Astrocyte (in vitro differentiated cells and primary cell): Measurements from ENCODE around the gene PTGFR. TPM values are rescaled to one million over a fixed set of nuclear protein-coding genes. Genes with fewer than 3 reads are reported as not detected.
A peak's percentile ranks its signal among the peaks of the same experiment; 100 is the strongest.

Experiments used
- DNase-seq: peaks from one replicate; pipeline ENCODE4 v3.0.0-alpha.2; 2010; ENCODE audit warnings: low read depth
- FAIRE-seq: peaks from 2 replicates; lab custom pipeline; 2011; peaks lifted over from hg19 to GRCh38; lab: Jason Lieb, UNC
- H2AFZ ChIP-seq: 2 replicates; pipeline ENCODE4 v1.6.0; 2012; ENCODE audit warnings: low read depth, low read length, inconsistent platforms
- H3K27ac ChIP-seq: 2 replicates; pipeline ENCODE4 v1.5.1; 2011; ENCODE audit warnings: low read depth, low read length, inconsistent platforms
- H3K27me3 ChIP-seq: 2 replicates; pipeline ENCODE4 v1.6.0; 2011; ENCODE audit warnings: low read length, inconsistent platforms; ENCODE audit not compliant: insufficient read depth
- H3K36me3 ChIP-seq: 2 replicates; pipeline ENCODE4 v1.5.1; 2011; ENCODE audit warnings: low read length, inconsistent platforms; ENCODE audit not compliant: insufficient read depth
- H3K4me1 ChIP-seq: 2 replicates; pipeline ENCODE4 v1.5.1; 2011; ENCODE audit warnings: low read length, inconsistent platforms; ENCODE audit not compliant: insufficient read depth
- H3K4me2 ChIP-seq: 2 replicates; pipeline ENCODE4 v1.6.0; 2012; ENCODE audit warnings: low read length, inconsistent platforms
- H3K4me3 ChIP-seq: 2 replicates; pipeline ENCODE4 v1.5.1; 2011; ENCODE audit warnings: low read depth, mild to moderate bottlenecking, low read length, inconsistent platforms; ENCODE audit not compliant: insufficient read depth
- H3K79me2 ChIP-seq: 2 replicates; pipeline ENCODE4 v1.6.0; 2012; ENCODE audit warnings: mild to moderate bottlenecking, low read length, inconsistent platforms; ENCODE audit not compliant: insufficient read depth
- H3K9ac ChIP-seq: 2 replicates; pipeline ENCODE4 v1.6.0; 2012; ENCODE audit warnings: mild to moderate bottlenecking, low read length, inconsistent platforms
- H3K9me3 ChIP-seq: 2 replicates; pipeline ENCODE4 v1.5.1; 2012; ENCODE audit warnings: low read depth, mild to moderate bottlenecking, low read length, inconsistent platforms; ENCODE audit not compliant: insufficient read depth
- H4K20me1 ChIP-seq: 2 replicates; pipeline ENCODE4 v1.6.0; 2012; ENCODE audit warnings: low read length, inconsistent platforms; ENCODE audit not compliant: insufficient read depth
- H3K27ac Mint-ChIP-seq: one replicate; pipeline ENCODE4 v1.8.0; 2021; ENCODE audit warnings: mild to moderate bottlenecking, mixed read lengths; ENCODE audit not compliant: unreplicated experiment
- H3K27me3 Mint-ChIP-seq: one replicate; pipeline ENCODE4 v1.8.0; 2021; ENCODE audit warnings: low read depth, mixed read lengths; ENCODE audit not compliant: unreplicated experiment
- H3K36me3 Mint-ChIP-seq: one replicate; pipeline ENCODE4 v1.8.0; 2021; ENCODE audit warnings: low read depth, mixed read lengths; ENCODE audit not compliant: unreplicated experiment
- H3K4me1 Mint-ChIP-seq: one replicate; pipeline ENCODE4 v1.8.0; 2021; ENCODE audit warnings: low read depth, mixed read lengths; ENCODE audit not compliant: unreplicated experiment
- H3K4me3 Mint-ChIP-seq: one replicate; pipeline ENCODE4 v1.8.0; 2021; ENCODE audit warnings: mild to moderate bottlenecking, moderate library complexity, mixed read lengths; ENCODE audit not compliant: unreplicated experiment
- H3K9me3 Mint-ChIP-seq: one replicate; pipeline ENCODE4 v1.8.0; 2021; ENCODE audit warnings: mild to moderate bottlenecking, mixed read lengths; ENCODE audit not compliant: unreplicated experiment
- EZH2 ChIP-seq: IDR thresholded peaks from 2 replicates; pipeline ENCODE4 v1.6.1; 2012; ENCODE audit warnings: mild to moderate bottlenecking, low read length, inconsistent platforms; ENCODE audit not compliant: insufficient read depth
- total RNA-seq: library from RNA; stranded (reverse); gene quantifications from 2 replicates; pipeline ENCODE4 v1.2.1, GENCODE V29; 2021
- TF ChIP-seq, protein P1 (sequence below): IDR thresholded peaks from 2 replicates; pipeline ENCODE4 v1.5.1; 2011; ENCODE audit warnings: low read depth, mild to moderate bottlenecking, inconsistent platforms, low read length, moderate library complexity; ENCODE audit not compliant: insufficient read depth

The PTGFR gene
- total RNA-seq, 1 donor from 2014 or later = 0.36 TPM

DNA sequence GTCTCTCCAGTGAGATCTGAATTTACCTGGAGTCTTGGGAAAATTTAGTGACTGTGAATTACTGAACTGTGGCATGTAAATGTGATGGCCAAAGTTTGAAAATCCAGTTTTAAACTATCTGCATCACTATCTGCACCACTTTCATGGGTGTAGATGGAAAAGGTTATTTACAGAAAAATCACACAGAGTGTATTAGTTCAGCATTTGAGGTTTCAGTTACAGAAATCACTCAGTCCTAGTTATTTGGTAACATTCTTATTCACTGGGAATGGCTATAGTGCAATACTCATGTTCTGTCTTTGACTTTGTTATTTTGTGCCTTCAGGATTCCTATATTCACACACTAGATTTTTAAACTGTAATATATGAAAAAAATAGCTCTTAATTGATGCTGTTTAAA is 68.9 kb downstream of the PTGFR start:
- Histone ChIP-seq H3K4me3 (no peak overlapping the region), H4K20me1 (no peaks in the 10 kb centered on the region), H3K27ac (no peak overlapping the region), H3K79me2 (no peaks in the 10 kb centered on the region), H3K36me3 (no peaks in the 10 kb centered on the region), H3K9me3 (no peaks in the 10 kb centered on the region), H3K27me3 (no peaks in the 10 kb centered on the region), H3K4me2 (no peak overlapping the region), H3K9ac (no peak overlapping the region), H3K4me1 (no peaks in the 10 kb centered on the region), H2AFZ (no peak overlapping the region)
- no peaks in the 10 kb centered on the region for H3K36me3 Mint-ChIP-seq
- H3K9me3 Mint-ChIP-seq = peaks cover 2% of the 10 kb centered on the region
- FAIRE-seq (peak; percentile 26), DNase-seq (no peak)
- no peak overlapping the region for H3K4me3 Mint-ChIP-seq
- TF ChIP-seq EZH2 = no peak
- TF ChIP-seq, protein P1, sequence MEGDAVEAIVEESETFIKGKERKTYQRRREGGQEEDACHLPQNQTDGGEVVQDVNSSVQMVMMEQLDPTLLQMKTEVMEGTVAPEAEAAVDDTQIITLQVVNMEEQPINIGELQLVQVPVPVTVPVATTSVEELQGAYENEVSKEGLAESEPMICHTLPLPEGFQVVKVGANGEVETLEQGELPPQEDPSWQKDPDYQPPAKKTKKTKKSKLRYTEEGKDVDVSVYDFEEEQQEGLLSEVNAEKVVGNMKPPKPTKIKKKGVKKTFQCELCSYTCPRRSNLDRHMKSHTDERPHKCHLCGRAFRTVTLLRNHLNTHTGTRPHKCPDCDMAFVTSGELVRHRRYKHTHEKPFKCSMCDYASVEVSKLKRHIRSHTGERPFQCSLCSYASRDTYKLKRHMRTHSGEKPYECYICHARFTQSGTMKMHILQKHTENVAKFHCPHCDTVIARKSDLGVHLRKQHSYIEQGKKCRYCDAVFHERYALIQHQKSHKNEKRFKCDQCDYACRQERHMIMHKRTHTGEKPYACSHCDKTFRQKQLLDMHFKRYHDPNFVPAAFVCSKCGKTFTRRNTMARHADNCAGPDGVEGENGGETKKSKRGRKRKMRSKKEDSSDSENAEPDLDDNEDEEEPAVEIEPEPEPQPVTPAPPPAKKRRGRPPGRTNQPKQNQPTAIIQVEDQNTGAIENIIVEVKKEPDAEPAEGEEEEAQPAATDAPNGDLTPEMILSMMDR = no peak
- no peak overlapping the region for H3K27ac Mint-ChIP-seq
- no peaks in the 10 kb centered on the region for H3K27me3 Mint-ChIP-seq
- no peaks in the 10 kb centered on the region for H3K4me1 Mint-ChIP-seq

DNA sequence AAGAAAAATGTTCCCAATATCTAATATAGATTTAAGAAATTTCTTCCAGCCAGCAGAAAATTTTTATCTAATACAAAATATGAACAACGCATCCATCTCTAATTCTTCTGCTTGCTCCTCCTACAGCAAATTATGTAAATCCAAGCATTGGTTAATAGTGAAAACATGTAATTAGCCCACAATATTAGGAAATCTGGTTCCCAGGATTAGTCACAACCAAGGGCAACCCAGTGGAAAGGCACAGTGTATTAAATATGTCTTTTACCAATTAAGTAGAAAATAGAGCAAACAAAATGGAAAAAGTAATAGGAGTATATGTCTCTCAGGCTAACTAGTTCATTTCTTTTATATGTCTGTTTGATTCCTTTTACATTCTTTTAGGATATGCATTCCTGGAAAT is 70.0 kb downstream of the PTGFR start:
- Mint-ChIP-seq H3K4me3 (no peak overlapping the region), H3K27ac (peak overlapping the region; percentile 42), H3K27me3 (no peaks in the 10 kb centered on the region), H3K36me3 (no peaks in the 10 kb centered on the region), H3K4me1 (no peaks in the 10 kb centered on the region), H3K9me3 (peaks cover 2% of the 10 kb centered on the region)
- H4K20me1 ChIP-seq = no peaks in the 10 kb centered on the region
- TF ChIP-seq, protein P1 = no peak
- TF ChIP-seq EZH2 = no peak
- no peaks in the 10 kb centered on the region for H3K4me1 ChIP-seq
- no peak overlapping the region for H3K27ac ChIP-seq
- H3K4me3 ChIP-seq = no peak overlapping the region
- DNase-seq (no peak), FAIRE-seq (no peak)
- no peak overlapping the region for H3K9ac ChIP-seq
- H3K36me3 ChIP-seq = no peaks in the 10 kb centered on the region
- H2AFZ ChIP-seq = no peak overlapping the region
- H3K79me2 ChIP-seq = no peaks in the 10 kb centered on the region
- H3K4me2 ChIP-seq = no peak overlapping the region
- no peaks in the 10 kb centered on the region for H3K9me3 ChIP-seq
- H3K27me3 ChIP-seq = no peaks in the 10 kb centered on the region

DNA sequence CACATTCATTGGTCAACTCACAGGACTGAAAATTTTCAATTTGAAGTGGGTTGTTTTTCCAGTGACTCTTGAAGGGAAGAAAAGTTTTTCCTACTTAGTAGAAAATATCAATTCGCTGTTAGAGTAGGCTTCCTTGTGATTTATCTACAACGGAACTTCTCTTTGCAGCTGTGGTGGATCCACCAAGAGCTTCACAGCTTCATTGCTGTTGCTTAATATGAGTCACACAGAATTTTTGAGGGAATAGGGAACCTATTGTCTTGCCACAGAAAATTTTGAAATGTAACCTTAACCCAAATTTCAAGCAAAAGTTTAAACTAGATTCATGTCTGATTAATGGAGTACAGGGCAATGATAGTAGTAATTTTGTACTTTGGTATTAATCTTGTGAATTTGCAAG is 71.1 kb downstream of the PTGFR start:
- Histone ChIP-seq H3K9ac (no peak overlapping the region), H3K9me3 (no peaks in the 10 kb centered on the region), H3K36me3 (no peaks in the 10 kb centered on the region), H4K20me1 (no peaks in the 10 kb centered on the region), H3K4me1 (no peaks in the 10 kb centered on the region), H3K27me3 (no peaks in the 10 kb centered on the region), H3K79me2 (no peaks in the 10 kb centered on the region), H2AFZ (no peak overlapping the region), H3K27ac (no peak overlapping the region), H3K4me3 (no peak overlapping the region), H3K4me2 (no peak overlapping the region)
- TF ChIP-seq EZH2 = no peak
- TF ChIP-seq, protein P1 = no peak
- no peak overlapping the region for H3K4me3 Mint-ChIP-seq
- DNase-seq = peak; percentile 10
- no peaks in the 10 kb centered on the region for H3K4me1 Mint-ChIP-seq
- H3K9me3 Mint-ChIP-seq = peaks cover 2% of the 10 kb centered on the region
- no peak overlapping the region for H3K27ac Mint-ChIP-seq
- no peaks in the 10 kb centered on the region for H3K36me3 Mint-ChIP-seq
- H3K27me3 Mint-ChIP-seq = no peaks in the 10 kb centered on the region
- no peak for FAIRE-seq
